Fibroblast of lung (primary cell): ENCODE results near the gene NEMP2. TPM values are rescaled to one million over a fixed set of nuclear protein-coding genes. Genes with fewer than 3 reads are reported as not detected.

Experiments used
- DNase-seq, 2 donors: peaks; one replicate each; pipeline versions ENCODE4 v3.0.0 to v3.0.0-alpha.2; 2010; ENCODE audit warnings: low read depth in 2 of 2
- H2AFZ ChIP-seq: 2 replicates; pipeline ENCODE4 v1.5.1; 2012; ENCODE audit warnings: low read length, control low read depth, inconsistent platforms
- H3K27ac ChIP-seq: 2 replicates; pipeline ENCODE4 v1.5.1; 2011; ENCODE audit warnings: low read length, control low read depth; ENCODE audit not compliant: insufficient read depth
- H3K27me3 ChIP-seq: 2 replicates; pipeline ENCODE4 v1.5.1; 2011; ENCODE audit warnings: mild to moderate bottlenecking, low read length; ENCODE audit not compliant: control insufficient read depth, insufficient read depth
- H3K36me3 ChIP-seq: 2 replicates; pipeline ENCODE4 v1.5.1; 2011; ENCODE audit warnings: low read length; ENCODE audit not compliant: control insufficient read depth, insufficient read depth
- H3K4me1 ChIP-seq: 2 replicates; pipeline ENCODE4 v1.5.1; 2011; ENCODE audit warnings: low read length; ENCODE audit not compliant: control insufficient read depth, insufficient read depth; ENCODE audit errors: extremely low read depth
- H3K4me2 ChIP-seq: 2 replicates; pipeline ENCODE4 v1.5.1; 2011; ENCODE audit warnings: low read length, control low read depth; ENCODE audit not compliant: insufficient read depth; ENCODE audit errors: extremely low read depth
- H3K4me3 ChIP-seq, 4 experiments: fragments of 200-600 bp in 1 of 4; sonication (generic) in 1 of 4; replicated peaks in 1 of 4; 2 replicates each; pipeline ENCODE4 v1.5.1; 2011 to 2016; ENCODE audit warnings: low read length in 4 of 4, low read depth in 3 of 4, mild to moderate bottlenecking in 3 of 4, control low read depth in 2 of 4, inconsistent platforms in 1 of 4, mixed read lengths in 1 of 4; ENCODE audit not compliant: insufficient read depth in 1 of 4; ENCODE audit errors: control extremely low read depth in 1 of 4
- H3K79me2 ChIP-seq: 2 replicates; pipeline ENCODE4 v1.5.1; 2012; ENCODE audit warnings: mild to moderate bottlenecking, low read length, inconsistent platforms; ENCODE audit not compliant: control insufficient read depth, insufficient read depth
- H3K9ac ChIP-seq: 2 replicates; pipeline ENCODE4 v1.5.1; 2011; ENCODE audit warnings: mild to moderate bottlenecking, low read length, control low read depth; ENCODE audit not compliant: insufficient read depth
- H3K9me3 ChIP-seq: 2 replicates; pipeline ENCODE4 v1.5.1; 2012; ENCODE audit warnings: low read depth, low read length; ENCODE audit not compliant: control insufficient read depth, insufficient read depth
- H4K20me1 ChIP-seq: 2 replicates; pipeline ENCODE4 v1.5.1; 2011; ENCODE audit warnings: low read length; ENCODE audit not compliant: control insufficient read depth, insufficient read depth; ENCODE audit errors: extremely low read depth
- EZH2 ChIP-seq: IDR thresholded peaks from 2 replicates; pipeline ENCODE4 v1.5.1; 2012; ENCODE audit warnings: low read length, control low read depth, mild to moderate bottlenecking; ENCODE audit errors: missing control alignments
- polyA plus RNA-seq, 2 donors: library from polyadenylated mRNA; depleted of rRNA in 1 of 2; stranded (reverse) in 1 of 2; unstranded in 1 of 2; fragments of >200 nt; gene quantifications; 2 replicates each; pipeline ENCODE4 v1.2.1, GENCODE V29; 2011 to 2012; ENCODE audit warnings: missing spikeins in 1 of 2
- total RNA-seq: library from RNA; depleted of rRNA; stranded (reverse); fragments of >200 nt; gene quantifications from 2 replicates; pipeline ENCODE4 v1.2.1, GENCODE V29; 2014
- TF ChIP-seq, protein P1 (sequence below), 2 donors: IDR thresholded peaks in 1 of 2; conservative IDR thresholded peaks in 1 of 2; 1 replicate in 1 of 2; 2 replicates in 1 of 2; pipeline ENCODE4 v1.5.1; 2011 to 2012; ENCODE audit warnings: low read length in 2 of 2, control low read depth in 1 of 2, inconsistent platforms in 1 of 2, low read depth in 1 of 2, mild to moderate bottlenecking in 1 of 2

Gene NEMP2
- total and polyA plus RNA-seq, 2 donors (not counting 1 experiment from before 2014, with no cell fraction given) = 5.5 to 6.3 TPM

DNA sequence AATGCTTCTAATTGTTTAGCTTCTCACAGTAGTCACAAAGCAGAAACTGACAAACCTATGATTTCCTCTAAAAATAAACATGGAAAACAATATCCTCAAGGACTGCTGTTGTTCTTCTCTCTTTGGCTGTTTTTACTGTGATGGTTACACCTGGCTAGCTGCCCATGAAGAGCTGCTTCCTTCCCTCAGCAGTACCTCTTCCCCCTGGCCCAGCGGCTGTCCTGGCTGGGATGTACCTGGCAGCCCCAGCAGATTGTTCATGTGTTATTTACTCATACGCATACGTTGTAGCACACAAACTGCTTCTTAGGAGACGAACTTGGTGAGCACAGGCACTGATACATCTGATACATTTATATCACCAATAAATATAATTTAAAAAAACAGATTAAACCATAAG lies 27.4 kb downstream of the NEMP2 start:
- H3K27ac ChIP-seq = no peak overlapping the region
- H3K4me3 ChIP-seq = no peak overlapping the region
- H4K20me1 ChIP-seq = no peaks in the 10 kb centered on the region
- H3K79me2 ChIP-seq = no peaks in the 10 kb centered on the region
- H3K27me3 ChIP-seq = no peaks in the 10 kb centered on the region
- TF ChIP-seq EZH2 = no peak
- TF ChIP-seq, protein P1, sequence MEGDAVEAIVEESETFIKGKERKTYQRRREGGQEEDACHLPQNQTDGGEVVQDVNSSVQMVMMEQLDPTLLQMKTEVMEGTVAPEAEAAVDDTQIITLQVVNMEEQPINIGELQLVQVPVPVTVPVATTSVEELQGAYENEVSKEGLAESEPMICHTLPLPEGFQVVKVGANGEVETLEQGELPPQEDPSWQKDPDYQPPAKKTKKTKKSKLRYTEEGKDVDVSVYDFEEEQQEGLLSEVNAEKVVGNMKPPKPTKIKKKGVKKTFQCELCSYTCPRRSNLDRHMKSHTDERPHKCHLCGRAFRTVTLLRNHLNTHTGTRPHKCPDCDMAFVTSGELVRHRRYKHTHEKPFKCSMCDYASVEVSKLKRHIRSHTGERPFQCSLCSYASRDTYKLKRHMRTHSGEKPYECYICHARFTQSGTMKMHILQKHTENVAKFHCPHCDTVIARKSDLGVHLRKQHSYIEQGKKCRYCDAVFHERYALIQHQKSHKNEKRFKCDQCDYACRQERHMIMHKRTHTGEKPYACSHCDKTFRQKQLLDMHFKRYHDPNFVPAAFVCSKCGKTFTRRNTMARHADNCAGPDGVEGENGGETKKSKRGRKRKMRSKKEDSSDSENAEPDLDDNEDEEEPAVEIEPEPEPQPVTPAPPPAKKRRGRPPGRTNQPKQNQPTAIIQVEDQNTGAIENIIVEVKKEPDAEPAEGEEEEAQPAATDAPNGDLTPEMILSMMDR (conservative IDR thresholded peaks at IDR 0.05 in 1 of 2, IDR thresholded peaks at IDR 0.05 in 1 of 2; ENCODE audit: low read depth in 1 of 2, low read length in 2 of 2) = no peak
- H3K4me1 ChIP-seq = no peaks in the 10 kb centered on the region
- H3K4me2 ChIP-seq = no peak overlapping the region
- no peaks in the 10 kb centered on the region for H3K36me3 ChIP-seq
- DNase-seq = no peak
- no peaks in the 10 kb centered on the region for H3K9me3 ChIP-seq
- H2AFZ ChIP-seq = no peak overlapping the region
- no peak overlapping the region for H3K9ac ChIP-seq

DNA sequence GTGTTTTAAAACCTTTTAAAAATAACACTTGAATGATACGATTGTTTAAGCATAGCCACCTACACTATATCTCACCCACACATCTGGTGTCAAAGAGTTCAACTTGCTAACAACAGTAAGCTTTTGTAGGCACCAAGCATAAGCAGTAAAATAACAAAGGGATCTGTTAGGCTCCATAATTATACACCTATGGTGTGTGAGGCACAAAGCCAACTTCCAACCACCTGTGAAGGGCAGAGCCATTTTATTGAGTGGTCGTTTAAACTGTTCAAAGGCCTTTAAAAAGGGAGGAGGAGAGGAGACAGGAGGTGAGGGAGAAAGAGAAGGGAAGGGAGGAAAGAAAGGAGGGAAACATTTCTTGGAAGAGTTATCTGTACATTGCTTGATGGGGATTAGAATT lies 27.9 kb downstream of the NEMP2 start:
- Histone ChIP-seq H3K27me3 (no peaks in the 10 kb centered on the region), H3K9me3 (no peaks in the 10 kb centered on the region), H3K79me2 (no peaks in the 10 kb centered on the region), H4K20me1 (no peaks in the 10 kb centered on the region), H3K4me1 (no peaks in the 10 kb centered on the region), H3K4me3 (no peak overlapping the region), H3K4me2 (no peak overlapping the region), H3K9ac (no peak overlapping the region), H2AFZ (no peak overlapping the region), H3K36me3 (no peaks in the 10 kb centered on the region), H3K27ac (no peak overlapping the region)
- TF ChIP-seq, protein P1 (conservative IDR thresholded peaks at IDR 0.05 in 1 of 2, IDR thresholded peaks at IDR 0.05 in 1 of 2; ENCODE audit: low read depth in 1 of 2, low read length in 2 of 2) = no peak
- no peak for TF ChIP-seq EZH2
- no peak for DNase-seq

DNA sequence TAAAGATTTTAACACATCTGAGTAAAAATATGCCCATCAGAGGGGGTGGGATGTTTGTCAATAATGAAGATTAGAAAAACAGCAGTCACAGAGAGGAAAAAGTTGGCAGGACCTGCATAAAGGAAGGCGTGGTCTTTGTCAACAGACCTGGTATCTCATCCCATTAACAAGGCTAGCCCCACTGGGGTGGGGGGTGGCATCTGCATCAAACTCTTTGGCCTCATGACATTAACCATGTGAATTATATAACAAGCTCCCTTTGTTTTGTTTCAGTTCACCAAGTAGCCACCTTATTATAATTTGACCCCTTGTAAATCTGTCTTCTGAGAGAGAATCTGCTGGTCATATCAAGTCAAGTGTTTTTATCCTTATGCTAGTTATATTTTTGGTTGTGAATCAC lies 28.8 kb downstream of the NEMP2 start:
- no peak for DNase-seq
- H3K4me2 ChIP-seq = no peak overlapping the region
- no peaks in the 10 kb centered on the region for H4K20me1 ChIP-seq
- no peaks in the 10 kb centered on the region for H3K79me2 ChIP-seq
- no peak overlapping the region for H3K27ac ChIP-seq
- peaks cover 3% of the 10 kb centered on the region for H3K4me1 ChIP-seq
- no peak overlapping the region for H3K4me3 ChIP-seq
- no peaks in the 10 kb centered on the region for H3K27me3 ChIP-seq
- TF ChIP-seq EZH2 = no peak
- TF ChIP-seq, protein P1 (conservative IDR thresholded peaks at IDR 0.05 in 1 of 2, IDR thresholded peaks at IDR 0.05 in 1 of 2; ENCODE audit: low read depth in 1 of 2, low read length in 2 of 2) = no peak
- H3K9ac ChIP-seq = no peak overlapping the region
- H3K9me3 ChIP-seq = no peaks in the 10 kb centered on the region
- H3K36me3 ChIP-seq = no peaks in the 10 kb centered on the region
- no peak overlapping the region for H2AFZ ChIP-seq
